Retinal pigment epithelial cell (primary cell): ENCODE results near the gene IGF2BP2.

Experiments used
- DNase-seq: peaks from one replicate; pipeline ENCODE4 v3.0.0-alpha.2; 2010; ENCODE audit warnings: low read depth
- H3K4me3 ChIP-seq: 2 replicates; pipeline ENCODE4 v1.5.1; 2011; ENCODE audit warnings: mild to moderate bottlenecking, low read length, control low read depth, moderate library complexity
- CTCF ChIP-seq: conservative IDR thresholded peaks from 2 replicates; pipeline ENCODE4 v1.5.1; 2011; ENCODE audit warnings: low read depth, low read length, control low read depth, inconsistent platforms

IGF2BP2 gene

GRCh38 chr3:185651971-185652370, 172.9 kb downstream of the IGF2BP2 start:
- no peak overlapping the region for H3K4me3 ChIP-seq
- TF ChIP-seq CTCF, result no peak
- no peak for DNase-seq

GRCh38 chr3:185649414-185649813, 175.4 kb downstream of the IGF2BP2 start:
- no peak for DNase-seq
- no peak overlapping the region for H3K4me3 ChIP-seq
- no peak for TF ChIP-seq CTCF

GRCh38 chr3:185648396-185648795, 176.4 kb downstream of the IGF2BP2 start:
- no peak for TF ChIP-seq CTCF
- DNase-seq, result no peak
- no peak overlapping the region for H3K4me3 ChIP-seq

GRCh38 chr3:185647880-185648210, 177.0 kb downstream of the IGF2BP2 start:
- no peak overlapping the region for H3K4me3 ChIP-seq
- DNase-seq, result no peak
- TF ChIP-seq CTCF, result no peak

GRCh38 chr3:185647134-185647879, 177.5 kb downstream of the IGF2BP2 start:
- H3K4me3 ChIP-seq, result no peak overlapping the region
- TF ChIP-seq CTCF, result no peak
- no peak for DNase-seq

- no peak for TF ChIP-seq CTCF
- DNase-seq, result no peak
Measured at GRCh38 chr3:185646382-185647133, 178.3 kb downstream of the IGF2BP2 start.

More at GRCh38 chr3:185646382-185647133, 178.3 kb downstream of the IGF2BP2 start:
- H3K4me3 ChIP-seq, result no peak overlapping the region
